Measurements from ENCODE around the gene PPP6R1. TPM values are rescaled to one million over a fixed set of nuclear protein-coding genes. Genes with fewer than 3 reads are reported as not detected.
"Not testable (repeated sequence)": the region's sequence is repeated elsewhere in the genome, so short reads cannot be mapped to it uniquely, and the experiment has no call there.

The PPP6R1 gene
- total RNA-seq, 1 experiment from 2014 or later, result 44.9 TPM

GRCh38 chr19:55230780-55231179 is 28.0 kb downstream of the PPP6R1 start:
- Histone ChIP-seq H3K27ac (no peak overlapping the region), H3K36me3 (peaks cover 14% of the 10 kb centered on the region), H3K4me1 (no peaks in the 10 kb centered on the region), H3K9me3 (replicated peaks) (no peaks in the 10 kb centered on the region), H3K4me3 (no peak overlapping the region), H3K27me3 (no peaks in the 10 kb centered on the region)
- no peak for DNase-seq

- H3K27me3 ChIP-seq, result no peaks in the 10 kb centered on the region
These were observed 28.5 kb downstream of the PPP6R1 start for GRCh38 chr19:55230329-55230728.

GRCh38 chr19:55229789-55230182 is 29.0 kb downstream of the PPP6R1 start:
- H3K27me3 ChIP-seq, result no peaks in the 10 kb centered on the region
- H3K4me3 ChIP-seq, result no peak overlapping the region
- no peak overlapping the region for H3K27ac ChIP-seq
- H3K36me3 ChIP-seq, result peaks cover 14% of the 10 kb centered on the region
- DNase-seq, result no peak
- no peaks in the 10 kb centered on the region for H3K9me3 ChIP-seq (replicated peaks)
- no peaks in the 10 kb centered on the region for H3K4me1 ChIP-seq

More at GRCh38 chr19:55230329-55230728, 28.5 kb downstream of the PPP6R1 start:
- H3K27ac ChIP-seq, result no peak overlapping the region
- H3K4me3 ChIP-seq, result no peak overlapping the region
- DNase-seq, result no peak
- H3K9me3 ChIP-seq (replicated peaks), result no peaks in the 10 kb centered on the region
- peaks cover 14% of the 10 kb centered on the region for H3K36me3 ChIP-seq
- no peaks in the 10 kb centered on the region for H3K4me1 ChIP-seq

GRCh38 chr19:55229145-55229788 is 29.6 kb downstream of the PPP6R1 start:
- no peaks in the 10 kb centered on the region for H3K9me3 ChIP-seq (replicated peaks)
- DNase-seq, result no peak
- no peak overlapping the region for H3K27ac ChIP-seq
- H3K4me1 ChIP-seq, result no peaks in the 10 kb centered on the region
- H3K27me3 ChIP-seq, result no peaks in the 10 kb centered on the region
- no peak overlapping the region for H3K4me3 ChIP-seq
- peaks cover 14% of the 10 kb centered on the region for H3K36me3 ChIP-seq

GRCh38 chr19:55228403-55229031 is 30.3 kb downstream of the PPP6R1 start, which contains the start of gene TMEM86B:
Gene TMEM86B (minus strand): TSS chr19:55228763. CDS start chr19:55228741, 22 bp downstream.
- no peak for DNase-seq
- no peaks in the 10 kb centered on the region for H3K9me3 ChIP-seq (replicated peaks)
- no peak within 1 kb of the TSS for H3K27ac ChIP-seq
- no peaks in the 10 kb centered on the region for H3K4me1 ChIP-seq
- no peak within 1 kb of the TSS for H3K4me3 ChIP-seq
- no peaks in the 10 kb centered on the region for H3K27me3 ChIP-seq
- H3K36me3 ChIP-seq, result peaks cover 10% of the 10 kb centered on the region

- H3K4me3 ChIP-seq, result no peak overlapping the region
- DNase-seq, result no peak
- H3K36me3 ChIP-seq, result peaks cover 10% of the 10 kb centered on the region; the same call in 1 of the 2 replicates
- H3K4me1 ChIP-seq, result no peaks in the 10 kb centered on the region
- H3K27me3 ChIP-seq, result no peaks in the 10 kb centered on the region
- H3K9me3 ChIP-seq (replicated peaks), result no peaks in the 10 kb centered on the region
- H3K27ac ChIP-seq, result no peak overlapping the region
These were observed 30.8 kb downstream of the PPP6R1 start for GRCh38 chr19:55228015-55228391.

- Histone ChIP-seq H3K27me3 (no peaks in the 10 kb centered on the region), H3K36me3 (peaks cover 5% of the 10 kb centered on the region; the same call in 1 of the 2 replicates), H3K9me3 (replicated peaks) (no peaks in the 10 kb centered on the region), H3K4me1 (no peaks in the 10 kb centered on the region), H3K4me3 (no peak overlapping the region), H3K27ac (no peak overlapping the region)
- no peak for DNase-seq
These were observed 31.4 kb downstream of the PPP6R1 start for GRCh38 chr19:55227241-55228014.

GRCh38 chr19:55226788-55227187 is 32.0 kb downstream of the PPP6R1 start:
- Histone ChIP-seq H3K9me3 (replicated peaks) (no peaks in the 10 kb centered on the region), H3K27ac (no peak overlapping the region), H3K4me3 (no peak overlapping the region), H3K36me3 (peaks cover 5% of the 10 kb centered on the region; the same call in 1 of the 2 replicates), H3K27me3 (no peaks in the 10 kb centered on the region), H3K4me1 (no peaks in the 10 kb centered on the region)
- no peak for DNase-seq

- no peaks in the 10 kb centered on the region for H3K4me1 ChIP-seq
- peaks cover 5% of the 10 kb centered on the region; the same call in 1 of the 2 replicates for H3K36me3 ChIP-seq
- no peak for DNase-seq
- H3K4me3 ChIP-seq, result no peak overlapping the region
- H3K27ac ChIP-seq, result no peak overlapping the region
- no peaks in the 10 kb centered on the region for H3K27me3 ChIP-seq
- no peaks in the 10 kb centered on the region for H3K9me3 ChIP-seq (replicated peaks)
These were observed 32.5 kb downstream of the PPP6R1 start for GRCh38 chr19:55226273-55226672.

GRCh38 chr19:55225415-55225958 is 33.3 kb downstream of the PPP6R1 start:
- H3K27me3 ChIP-seq, result no peaks in the 10 kb centered on the region
- H3K27ac ChIP-seq, result no peak overlapping the region
- peaks cover 2% of the 10 kb centered on the region; the same call in 1 of the 2 replicates for H3K36me3 ChIP-seq
- no peaks in the 10 kb centered on the region for H3K4me1 ChIP-seq
- H3K9me3 ChIP-seq (replicated peaks), result no peaks in the 10 kb centered on the region
- DNase-seq, result no peak
- H3K4me3 ChIP-seq, result no peak overlapping the region

- not testable (repeated sequence) for DNase-seq; H3K4me3 ChIP-seq; H3K9me3 ChIP-seq (replicated peaks); H3K36me3 ChIP-seq; H3K27me3 ChIP-seq; H3K4me1 ChIP-seq; H3K27ac ChIP-seq
These were observed 34.0 kb downstream of the PPP6R1 start for GRCh38 chr19:55224679-55225414.

- no peaks in the 10 kb centered on the region; the same call in 1 of the 2 replicates for H3K36me3 ChIP-seq
- DNase-seq, result no peak
- H3K4me1 ChIP-seq, result no peaks in the 10 kb centered on the region
- no peak overlapping the region for H3K27ac ChIP-seq
- no peaks in the 10 kb centered on the region for H3K27me3 ChIP-seq
- no peak overlapping the region for H3K4me3 ChIP-seq
- H3K9me3 ChIP-seq (replicated peaks), result no peaks in the 10 kb centered on the region
These were observed 34.7 kb downstream of the PPP6R1 start for GRCh38 chr19:55224038-55224665.

GRCh38 chr19:55223291-55224037 is 35.4 kb downstream of the PPP6R1 start:
- Histone ChIP-seq H3K27ac (no peak overlapping the region), H3K9me3 (replicated peaks) (no peaks in the 10 kb centered on the region), H3K36me3 (no peaks in the 10 kb centered on the region; the same call in 1 of the 2 replicates), H3K4me3 (no peak overlapping the region), H3K4me1 (no peaks in the 10 kb centered on the region), H3K27me3 (no peaks in the 10 kb centered on the region)
- no peak for DNase-seq

All from SJCRH30 (cell line).